HG03103 (cell line): ENCODE measurements around the gene TRMT11.

Experiments
- ATAC-seq: cut with Tn5 transposase; IDR thresholded peaks from one replicate; pipeline ENCODE4 v1.9.1; 2021; ENCODE audit warnings: low read depth; ENCODE audit not compliant: unreplicated experiment

TRMT11 gene

GRCh38 chr6:126069449-126069848 is 83.1 kb downstream of the TRMT11 start:
- no peak for ATAC-seq

GRCh38 chr6:126071000-126071647 is 84.8 kb downstream of the TRMT11 start:
- no peak for ATAC-seq

DNA sequence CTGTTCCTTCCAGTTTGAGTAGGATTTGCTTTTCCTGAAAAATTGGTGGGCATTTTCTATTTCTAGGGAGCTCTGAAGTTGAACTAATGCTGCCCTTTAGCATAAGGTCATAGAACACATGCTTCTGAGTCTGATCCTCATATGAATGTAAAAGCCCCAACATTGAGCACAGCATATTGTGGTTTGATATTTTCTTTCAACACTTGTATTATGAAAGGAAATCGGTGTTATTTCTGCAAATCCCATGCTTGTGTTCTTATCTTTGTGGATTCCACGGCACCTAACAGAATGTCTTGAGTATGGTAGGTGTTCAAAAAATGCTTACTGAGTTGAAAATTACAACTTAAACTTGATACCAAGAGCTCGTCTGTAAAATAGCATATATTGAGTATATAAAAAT is 85.8 kb downstream of the TRMT11 start:
- no peak for ATAC-seq

- ATAC-seq = no peak
Observed at GRCh38 chr6:126072834-126073233, 86.5 kb downstream of the TRMT11 start.

- ATAC-seq = no peak
Observed at GRCh38 chr6:126075335-126076071, 89.2 kb downstream of the TRMT11 start.

DNA sequence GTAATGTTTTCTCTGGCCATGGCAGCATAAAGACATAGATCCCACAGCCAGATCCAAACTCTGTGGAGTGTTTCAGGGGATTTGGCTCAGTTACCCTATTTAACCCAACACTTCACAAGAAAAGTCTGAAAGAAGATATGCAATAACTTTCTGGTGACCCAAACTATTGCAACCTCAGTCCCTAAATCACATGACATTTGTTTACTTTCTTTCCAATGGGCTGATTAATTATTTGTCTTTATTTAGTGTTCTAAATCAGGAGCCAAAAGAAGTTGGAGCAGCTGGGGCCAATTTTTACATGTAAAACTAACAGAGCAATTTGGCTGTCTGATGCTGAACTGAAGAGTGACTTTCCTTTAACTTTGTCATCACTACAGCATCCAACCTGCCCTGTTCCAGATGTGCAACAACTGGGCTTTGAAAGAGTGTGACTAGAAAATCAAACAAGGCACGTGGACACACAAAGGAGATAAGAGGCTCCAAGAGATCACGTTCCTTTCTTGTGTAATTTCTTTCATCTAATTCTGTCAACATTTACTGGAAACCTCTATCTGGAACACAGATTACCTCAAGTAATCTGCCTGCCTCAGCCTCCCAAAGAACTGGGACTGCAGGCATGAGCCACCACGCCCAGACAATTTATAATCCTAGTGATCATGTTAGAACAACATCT is 90.8 kb downstream of the TRMT11 start:
- ATAC-seq = no peak

DNA sequence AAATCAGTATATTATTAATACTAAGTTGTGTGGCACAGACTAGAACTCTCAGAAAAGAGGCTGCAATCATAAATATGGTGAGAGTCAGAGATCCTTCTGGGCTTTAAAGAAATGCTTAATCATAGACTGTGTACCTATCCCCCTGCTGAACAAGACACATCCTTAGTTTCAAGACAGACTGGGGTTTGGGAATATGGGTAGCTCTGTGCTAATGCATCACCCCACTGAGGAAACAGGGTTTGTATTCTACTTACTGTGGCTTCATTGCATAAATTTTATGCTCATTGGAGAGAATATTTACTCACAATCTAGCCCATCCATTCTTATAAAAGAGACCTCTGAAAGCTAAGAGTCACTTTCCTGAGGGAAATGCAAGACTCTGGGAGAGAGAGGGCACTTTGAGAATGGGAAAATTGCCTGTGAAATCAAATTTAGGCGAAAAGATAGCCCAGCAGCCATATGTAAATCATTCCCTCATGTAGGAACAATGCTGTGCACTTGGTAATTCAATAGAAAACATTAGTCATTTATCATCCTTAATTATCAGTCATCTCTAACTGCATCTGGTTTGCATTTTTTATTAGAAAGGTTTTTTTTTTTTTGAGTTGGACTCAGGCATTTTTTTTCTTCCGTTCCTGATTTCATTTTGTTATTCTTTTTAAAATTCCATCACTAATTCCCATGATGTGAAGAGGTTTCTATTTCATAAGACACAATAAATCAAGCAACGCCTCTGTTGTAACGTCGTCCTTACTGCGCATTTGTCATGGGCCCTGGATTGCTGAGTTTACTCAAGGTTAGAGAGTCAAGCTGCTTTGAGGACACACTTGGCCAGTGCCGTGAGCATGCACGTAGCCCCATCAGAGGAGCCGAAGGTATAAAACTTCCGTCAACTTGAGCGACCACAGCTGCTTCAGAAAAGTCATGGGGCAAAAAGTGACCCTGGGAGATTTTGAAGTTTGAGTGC is 91.8 kb downstream of the TRMT11 start:
- ATAC-seq = no peak

DNA sequence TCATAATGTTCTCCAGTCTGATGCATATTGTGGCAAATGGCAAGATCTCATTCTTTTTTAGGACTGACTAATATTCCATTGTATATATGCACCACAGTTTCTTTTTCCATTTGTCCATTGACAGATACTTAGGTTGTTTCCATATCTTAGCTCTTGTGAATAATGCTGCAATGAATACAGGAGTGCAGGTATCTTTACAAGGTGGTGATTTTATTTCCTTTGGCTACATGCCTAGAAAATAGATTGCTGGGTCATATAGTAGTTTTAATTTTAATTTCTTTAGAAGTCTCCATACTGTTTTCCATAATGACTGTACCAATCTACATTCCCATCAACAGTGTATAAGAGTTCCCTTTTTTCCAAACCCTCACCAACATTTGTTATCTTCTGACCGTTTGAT is 97.5 kb downstream of the TRMT11 start:
- ATAC-seq = no peak

- ATAC-seq = peak; percentile 84
Observed at GRCh38 chr6:126086560-126086959, 100.2 kb downstream of the TRMT11 start.
